Aorta (tissue), 5 donors: Measurements from ENCODE around the gene OR8B4. TPM values are rescaled to one million over a fixed set of nuclear protein-coding genes. Genes with fewer than 3 reads are reported as not detected.
"Not testable (repeated sequence)": the region's sequence is repeated elsewhere in the genome, so short reads cannot be mapped to it uniquely, and the experiment has no call there.

Source experiments
- ATAC-seq: fragments of 200-7000 bp; cut with Tn5 transposase; one replicate; pipeline ENCODE4 v1.9.1; 2022; ENCODE audit warnings: moderate library complexity; ENCODE audit not compliant: low FRiP score
- DNase-seq, 2 donors: peaks; one replicate each; pipeline ENCODE4 v3.0.0-alpha.2; 2020
- H3K27ac ChIP-seq, 2 donors: one replicate each; pipeline ENCODE4 v1.5.1; 2013; ENCODE audit warnings: low read length in 2 of 2, mild to moderate bottlenecking in 2 of 2, moderate library complexity in 2 of 2, control low read depth in 1 of 2, inconsistent platforms in 1 of 2, low read depth in 1 of 2
- H3K27me3 ChIP-seq, 2 donors: one replicate each; pipeline ENCODE4 v1.6.1; 2013; ENCODE audit warnings: control low read depth in 1 of 2, low read length in 1 of 2, mild to moderate bottlenecking in 1 of 2, moderate library complexity in 1 of 2; ENCODE audit not compliant: insufficient read depth in 2 of 2, control insufficient read depth in 1 of 2
- H3K36me3 ChIP-seq, 2 donors: one replicate each; pipeline ENCODE4 v1.6.1; 2013; ENCODE audit warnings: control low read depth in 1 of 2, low read length in 1 of 2, mild to moderate bottlenecking in 1 of 2; ENCODE audit not compliant: insufficient read depth in 2 of 2, control insufficient read depth in 1 of 2
- H3K4me1 ChIP-seq, 2 donors: one replicate each; pipeline ENCODE4 v1.6.1; 2013; ENCODE audit warnings: low read length in 2 of 2, control low read depth in 1 of 2, mild to moderate bottlenecking in 1 of 2, moderate library complexity in 1 of 2; ENCODE audit not compliant: insufficient read depth in 2 of 2, control insufficient read depth in 1 of 2
- H3K4me3 ChIP-seq, 2 donors: one replicate each; pipeline ENCODE4 v1.5.1; 2013; ENCODE audit warnings: low read length in 2 of 2, control low read depth in 1 of 2, mild to moderate bottlenecking in 1 of 2
- H3K9me3 ChIP-seq: one replicate; pipeline ENCODE4 v1.6.1; 2013; ENCODE audit warnings: mild to moderate bottlenecking, low read length; ENCODE audit not compliant: control insufficient read depth
- WGBS, 2 donors: extraction: QIAGEN DNeasy Blood & Tissue Kit; methylation state at CpG; one replicate each; pipeline ENCODE4 v1.1.7; 2013; 5-methylcytosine and 5-hydroxymethylcytosine counted together
- intact Hi-C, 2 donors: fragments of 100-400 bp; cut with DNase I; formaldehyde crosslinking; loops; one replicate each; pipeline versions ENCODE4 v1.14.2 to v1.15.0; 2022
- polyA plus RNA-seq, 2 donors: library from polyadenylated mRNA; stranded (reverse); fragments of 200-250 nt; gene quantifications; one replicate each; pipeline ENCODE4 v1.2.3, GENCODE V29; 2013
- total RNA-seq, 2 donors: library from RNA; stranded (reverse); fragmentation: NEBNext Ultra II Directional; extraction: Animal tissue kit (Norgen Biotek cat#: 25700); gene quantifications; one replicate each; pipeline ENCODE4 v1.2.1, GENCODE V29; 2021
- donor health status: healthy with polysubstance abuse.
- donor health status: Bipolar disorder and iron deficiency.
- donor health status: DM: no; HTN: no; CAD: no.
- donor health status: DM: no; HTN: no; CAD: no.
- donor health status: DM: yes; HTN: yes; CAD: no.

The OR8B4 gene
- total and polyA plus RNA-seq, 4 donors, result not detected

DNA sequence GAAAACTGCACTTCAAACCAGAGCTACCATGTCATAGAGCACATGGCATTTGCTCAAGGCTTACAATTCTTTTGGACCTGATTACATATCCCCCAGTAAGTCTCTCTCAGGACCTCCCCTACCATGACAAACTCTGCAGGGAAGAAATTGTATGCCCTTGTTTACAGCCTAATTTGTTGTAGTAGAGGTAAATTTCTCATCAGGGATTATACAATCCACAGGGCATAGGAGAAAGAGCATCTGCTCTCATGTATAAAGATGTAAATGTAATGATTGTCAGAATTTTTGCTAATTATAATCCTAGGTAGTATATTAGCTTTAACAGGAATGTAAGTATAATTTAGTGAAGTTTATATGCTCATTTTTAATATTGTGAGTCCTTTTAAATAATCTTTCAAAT lies 25.7 kb downstream of the OR8B4 start, which contains the start of gene OR8B3:
Gene OR8B3 (minus strand): TSS at position 101 of the 400 bp plus-strand sequence. CDS start 1,673 bp downstream, outside the sequence.
- no peak for ATAC-seq
- no peaks in the 10 kb centered on the region for H3K36me3 ChIP-seq

DNA sequence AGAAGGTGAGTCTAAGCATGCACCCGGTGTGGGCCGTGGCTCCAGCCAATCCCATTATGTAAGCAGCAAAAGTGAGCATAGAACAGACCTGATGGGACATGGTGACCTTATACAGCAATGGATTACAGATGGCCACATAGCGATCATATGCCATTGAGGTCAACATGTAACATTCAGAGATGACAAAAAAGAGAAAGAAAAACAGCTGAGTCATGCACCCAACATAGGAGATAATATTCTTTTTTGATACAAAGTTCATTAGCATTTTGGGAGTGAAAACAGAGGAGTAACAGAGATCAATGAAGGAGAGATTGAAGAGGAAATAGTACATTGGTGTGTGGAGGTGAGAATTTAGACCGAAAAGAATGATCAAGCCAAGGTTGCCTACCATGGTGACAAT lies 27.8 kb downstream of the OR8B4 start:
- H3K4me1 ChIP-seq, H3K36me3 ChIP-seq, intact Hi-C loops, H3K27ac ChIP-seq, DNase-seq, ATAC-seq, H3K27me3 ChIP-seq, H3K4me3 ChIP-seq, H3K9me3 ChIP-seq: not testable (repeated sequence)
- WGBS, 2 donors, result 86 to 88% methylated on average over 2 of the region's 4 CpGs

More for the DNA sequence above, 25.7 kb downstream of the OR8B4 start, which contains the start of gene OR8B3:
- H3K4me1 ChIP-seq, result no peaks in the 10 kb centered on the region
- no peaks in the 10 kb centered on the region for H3K27me3 ChIP-seq
- no peak within 1 kb of the TSS for H3K27ac ChIP-seq
- DNase-seq, result no peak
- no peak within 1 kb of the TSS for H3K4me3 ChIP-seq
- no peaks in the 10 kb centered on the region for H3K9me3 ChIP-seq
- intact Hi-C loops, result no loop called here

DNA sequence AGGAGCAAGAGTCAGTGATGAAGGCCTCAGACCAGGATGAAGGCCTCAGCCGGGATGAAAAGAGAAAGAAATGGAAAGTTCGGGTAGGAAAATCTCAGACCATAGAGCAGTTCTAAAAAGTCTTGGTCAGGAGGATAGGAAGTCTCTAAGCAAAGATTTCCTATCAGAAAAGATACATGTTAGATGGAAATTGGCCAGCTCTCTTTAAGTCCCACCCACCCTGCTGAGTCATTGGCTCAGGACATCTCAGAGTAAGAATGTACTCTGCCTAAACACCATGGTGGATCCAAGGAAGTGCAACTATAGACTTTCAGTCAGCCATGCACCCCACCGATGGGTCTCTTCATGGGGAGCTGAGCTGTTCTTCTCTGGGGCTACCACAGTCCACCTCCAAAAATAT lies 30.3 kb downstream of the OR8B4 start:
- 58 to 62% methylated on average over 3 of the region's 3 CpGs for WGBS, 2 donors
- H3K4me3 ChIP-seq, result no peak overlapping the region
- ATAC-seq (no peak), DNase-seq (no peak)
- no peak overlapping the region for H3K27ac ChIP-seq
- no peaks in the 10 kb centered on the region for H3K36me3 ChIP-seq
- no peaks in the 10 kb centered on the region for H3K27me3 ChIP-seq
- no peaks in the 10 kb centered on the region for H3K4me1 ChIP-seq
- H3K9me3 ChIP-seq, result no peaks in the 10 kb centered on the region
- intact Hi-C loops, result no loop called here

DNA sequence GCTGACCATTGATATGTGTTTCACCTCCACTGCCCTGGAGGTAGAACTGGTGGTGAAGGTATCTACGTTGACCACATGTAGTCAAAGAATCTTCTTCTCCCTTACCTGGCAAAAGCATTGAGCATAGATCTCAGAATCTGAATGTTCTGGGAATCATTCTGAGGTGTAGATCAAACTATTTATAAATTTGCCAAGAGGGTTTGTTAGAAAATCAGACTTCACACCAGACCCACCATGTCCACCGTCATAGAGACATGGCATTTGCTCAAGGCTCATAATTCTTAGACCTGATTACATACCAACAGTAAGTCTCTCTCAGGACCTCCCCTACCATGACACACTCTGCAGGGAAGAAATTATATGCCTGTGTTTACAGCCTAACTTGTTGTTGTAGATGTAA lies 40.3 kb downstream of the OR8B4 start, which contains the start of gene OR8B2:
Gene OR8B2 (minus strand): TSS at position 101 of the 400 bp plus-strand sequence. CDS start 1,156 bp downstream, outside the sequence.
- Histone ChIP-seq H3K4me1 (no peaks in the 10 kb centered on the region), H3K4me3 (no peak within 1 kb of the TSS), H3K27me3 (no peaks in the 10 kb centered on the region), H3K36me3 (no peaks in the 10 kb centered on the region), H3K27ac (no peak within 1 kb of the TSS), H3K9me3 (no peaks in the 10 kb centered on the region)
- no peak for ATAC-seq
- 73 to 78% methylated on average over 2 of the region's 2 CpGs for WGBS, 2 donors
- intact Hi-C loops, result no loop called here
- no peak for DNase-seq

DNA sequence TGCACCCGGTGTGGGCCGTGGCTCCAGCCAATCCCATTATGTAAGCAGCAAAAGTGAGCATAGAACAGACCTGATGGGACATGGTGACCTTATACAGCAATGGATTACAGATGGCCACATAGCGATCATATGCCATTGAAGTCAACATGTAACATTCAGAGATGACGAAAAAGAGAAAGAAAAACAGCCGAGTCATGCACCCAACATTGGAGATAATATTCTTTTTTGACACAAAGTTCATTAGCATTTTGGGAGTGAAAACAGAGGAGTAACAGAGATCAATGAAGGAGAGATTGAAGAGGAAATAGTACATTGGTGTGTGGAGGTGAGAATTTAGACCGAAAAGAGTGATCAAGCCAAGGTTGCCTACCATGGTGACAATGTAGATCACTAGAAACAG lies 41.8 kb downstream of the OR8B4 start:
- 82 to 87% methylated on average over 4 of the region's 6 CpGs for WGBS, 2 donors
- H3K4me1 ChIP-seq, H3K27ac ChIP-seq, H3K36me3 ChIP-seq, DNase-seq, H3K27me3 ChIP-seq, H3K4me3 ChIP-seq, intact Hi-C loops, H3K9me3 ChIP-seq, ATAC-seq: not testable (repeated sequence)

DNA sequence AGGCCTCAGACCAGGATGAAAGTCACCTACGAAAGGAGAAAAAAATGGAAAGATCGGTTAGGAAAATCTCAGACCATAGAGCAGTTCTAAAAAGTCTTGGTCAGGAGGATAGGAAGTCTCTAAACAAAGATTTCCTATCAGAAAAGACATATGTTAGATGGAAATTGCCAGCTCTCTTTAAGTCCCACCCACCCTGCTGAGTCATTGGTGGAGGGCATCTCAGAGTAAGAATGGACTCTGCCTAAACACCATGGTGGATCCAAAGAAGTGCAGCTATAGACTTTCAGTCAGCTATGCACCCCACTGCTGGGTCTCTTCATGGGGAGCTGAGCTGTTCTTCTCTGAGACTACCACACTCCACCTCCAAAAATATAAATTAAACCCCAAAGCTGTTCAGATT lies 44.1 kb downstream of the OR8B4 start:
- Histone ChIP-seq H3K27ac (no peak overlapping the region), H3K36me3 (no peaks in the 10 kb centered on the region), H3K27me3 (no peaks in the 10 kb centered on the region), H3K4me1 (no peaks in the 10 kb centered on the region), H3K9me3 (no peaks in the 10 kb centered on the region), H3K4me3 (no peak overlapping the region)
- no peak for DNase-seq
- no peak for ATAC-seq
- 92 to 94% methylated on average over 2 of the region's 2 CpGs for WGBS, 2 donors
- intact Hi-C loops, result no loop called here

DNA sequence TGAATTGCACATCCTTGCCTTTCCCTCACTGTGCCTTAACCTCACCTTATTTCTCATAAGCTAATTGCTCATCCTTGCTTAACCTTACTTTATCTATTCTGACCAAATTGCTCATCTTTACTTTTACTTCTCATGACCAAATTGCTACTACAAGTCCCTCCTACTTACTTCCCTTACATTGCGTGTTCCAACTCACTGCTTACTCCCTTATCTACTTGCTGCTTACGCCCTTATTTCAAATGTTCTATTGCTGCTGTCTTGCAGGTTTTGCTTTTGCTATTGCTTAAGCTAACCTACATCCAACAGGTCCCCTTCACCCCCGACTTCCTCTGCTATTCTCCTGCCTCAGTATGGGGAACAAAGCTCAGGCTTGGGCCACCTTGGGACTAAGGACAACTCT lies 48.4 kb downstream of the OR8B4 start:
- Histone ChIP-seq H3K4me3 (no peak overlapping the region), H3K27me3 (no peaks in the 10 kb centered on the region), H3K9me3 (no peaks in the 10 kb centered on the region), H3K36me3 (no peaks in the 10 kb centered on the region), H3K4me1 (no peaks in the 10 kb centered on the region), H3K27ac (no peak overlapping the region)
- intact Hi-C loops, result no loop called here
- DNase-seq, result no peak
- WGBS, 2 donors, result 71 to 75% methylated on average over 3 of the region's 3 CpGs
- no peak for ATAC-seq

Other genes starting within 250 kb of the OR8B4 start
- gene OR10D3, start 241.5 kb downstream of the OR8B4 start, total RNA-seq, result not detected
- not detected for gene OR10D3, start 241.5 kb downstream of the OR8B4 start, polyA plus RNA-seq
- not detected for gene OR8G1, start 183.8 kb downstream of the OR8B4 start, total RNA-seq
- not detected for gene OR8G1, start 183.8 kb downstream of the OR8B4 start, polyA plus RNA-seq
- gene OR8G5, start 168.5 kb downstream of the OR8B4 start, total RNA-seq, result not detected
- gene OR8G5, start 168.5 kb downstream of the OR8B4 start, polyA plus RNA-seq, result not detected
- gene OR8D1, start 110.9 kb downstream of the OR8B4 start, total RNA-seq, result not detected
- gene OR8D1, start 110.9 kb downstream of the OR8B4 start, polyA plus RNA-seq, result not detected
- gene OR8D2, start 104.7 kb downstream of the OR8B4 start, total RNA-seq, result not detected
- gene OR8D2, start 104.7 kb downstream of the OR8B4 start, polyA plus RNA-seq, result not detected
- gene OR8B2, start 40.4 kb downstream of the OR8B4 start, total RNA-seq, result not detected
- not detected for gene OR8B2, start 40.4 kb downstream of the OR8B4 start, polyA plus RNA-seq
- gene OR8B3, start 25.8 kb downstream of the OR8B4 start, total RNA-seq, result not detected
- not detected for gene OR8B3, start 25.8 kb downstream of the OR8B4 start, polyA plus RNA-seq
- gene OR8B8, start 20.8 kb upstream of the OR8B4 start, total RNA-seq, result not detected
- gene OR8B8, start 20.8 kb upstream of the OR8B4 start, polyA plus RNA-seq, result not detected
- gene OR8B12, start 118.8 kb upstream of the OR8B4 start, total RNA-seq, result not detected
- not detected for gene OR8B12, start 118.8 kb upstream of the OR8B4 start, polyA plus RNA-seq
- gene OR8A1, start 145.1 kb upstream of the OR8B4 start, total RNA-seq, result not detected
- not detected for gene OR8A1, start 145.1 kb upstream of the OR8B4 start, polyA plus RNA-seq
- not detected for gene PANX3, start 186.6 kb upstream of the OR8B4 start, total RNA-seq
- gene PANX3, start 186.6 kb upstream of the OR8B4 start, polyA plus RNA-seq, result not detected
- 10 to 100 TPM; 42.7 to 47.9 TPM for gene TBRG1, start 198.0 kb upstream of the OR8B4 start, total RNA-seq
- 10 to 100 TPM; 20.5 to 65.4 TPM for gene TBRG1, start 198.0 kb upstream of the OR8B4 start, polyA plus RNA-seq
- 10 to 100 TPM; 11.5 to 24.8 TPM for gene SIAE, start 248.9 kb upstream of the OR8B4 start, total RNA-seq
- gene SIAE, start 248.9 kb upstream of the OR8B4 start, polyA plus RNA-seq, result 10 to 100 TPM in 1 of 2 donors, 1 to 10 TPM in 1; 6.9 to 14.8 TPM
- gene SPA17, start 249.0 kb upstream of the OR8B4 start, total RNA-seq, result 1 to 10 TPM; 2.7 to 3.9 TPM
- 1 to 10 TPM; 4.8 to 7.1 TPM for gene SPA17, start 249.0 kb upstream of the OR8B4 start, polyA plus RNA-seq